Parathyroid adenoma (tissue), 2 donors: ENCODE data around the gene AGBL1.

Experiments used
- H2AFZ ChIP-seq: fragments of 300-600 bp; sonication (generic); one replicate; pipeline ENCODE4 v1.7.0; 2017; ENCODE audit warnings: antibody characterized with exemption, mild to moderate bottlenecking
- H3K27ac ChIP-seq: fragments of 300-600 bp; sonication (generic); one replicate; pipeline ENCODE4 v1.7.0; 2017
- H3K27me3 ChIP-seq: fragments of 300-600 bp; sonication (generic); one replicate; pipeline ENCODE4 v1.7.0; 2017; ENCODE audit warnings: low read length; ENCODE audit not compliant: control insufficient read depth, insufficient read depth
- H3K36me3 ChIP-seq: fragments of 300-600 bp; sonication (generic); one replicate; pipeline ENCODE4 v1.7.0; 2017; ENCODE audit warnings: low read length; ENCODE audit not compliant: control insufficient read depth, insufficient read depth
- H3K4me1 ChIP-seq: fragments of 300-600 bp; sonication (generic); one replicate; pipeline ENCODE4 v1.7.0; 2017; ENCODE audit warnings: control low read depth
- H3K4me2 ChIP-seq: fragments of 300-600 bp; sonication (generic); one replicate; pipeline ENCODE4 v1.7.0; 2017; ENCODE audit warnings: low read length
- H3K4me3 ChIP-seq: fragments of 300-600 bp; sonication (generic); one replicate; pipeline ENCODE4 v1.7.0; 2017; ENCODE audit warnings: low read depth, low read length
- H3K79me2 ChIP-seq: fragments of 300-600 bp; sonication (generic); one replicate; pipeline ENCODE4 v1.7.0; 2017; ENCODE audit warnings: control low read depth
- H3K9ac ChIP-seq: fragments of 300-600 bp; sonication (generic); one replicate; pipeline ENCODE4 v1.7.0; 2017; ENCODE audit warnings: mild to moderate bottlenecking
- H3K9me3 ChIP-seq: fragments of 300-600 bp; sonication (generic); one replicate; pipeline ENCODE4 v1.7.0; 2017; ENCODE audit warnings: low read length; ENCODE audit not compliant: control insufficient read depth
- CTCF ChIP-seq: fragments of 300-600 bp; sonication (generic); IDR thresholded peaks from one replicate; pipeline ENCODE4 v1.7.0; 2017; ENCODE audit warnings: antibody characterized with exemption, mild to moderate bottlenecking
- donor health status: primary hyperparathyroidism.

The AGBL1 gene

GRCh38 chr15:86199467-86200145, 119.9 kb downstream of the AGBL1 start:
- TF ChIP-seq CTCF, result no peak
- Histone ChIP-seq H3K4me3 (no peak overlapping the region), H2AFZ (no peak overlapping the region)

GRCh38 chr15:86201313-86202008, 121.8 kb downstream of the AGBL1 start:
- no peak for TF ChIP-seq CTCF

More at GRCh38 chr15:86199467-86200145, 119.9 kb downstream of the AGBL1 start:
- Histone ChIP-seq H3K79me2 (no peaks in the 10 kb centered on the region), H3K4me2 (no peak overlapping the region), H3K36me3 (no peaks in the 10 kb centered on the region), H3K9ac (no peak overlapping the region), H3K27ac (no peak overlapping the region), H3K4me1 (no peaks in the 10 kb centered on the region), H3K27me3 (no peaks in the 10 kb centered on the region), H3K9me3 (no peaks in the 10 kb centered on the region)

GRCh38 chr15:86203462-86203861, 123.8 kb downstream of the AGBL1 start:
- Histone ChIP-seq H3K27ac (no peak overlapping the region), H3K79me2 (no peaks in the 10 kb centered on the region), H3K27me3 (no peaks in the 10 kb centered on the region), H3K9ac (no peak overlapping the region), H3K4me3 (no peak overlapping the region), H3K4me2 (no peak overlapping the region), H3K4me1 (no peaks in the 10 kb centered on the region), H3K36me3 (no peaks in the 10 kb centered on the region), H2AFZ (no peak overlapping the region), H3K9me3 (no peaks in the 10 kb centered on the region)
- no peak for TF ChIP-seq CTCF

More at GRCh38 chr15:86201313-86202008, 121.8 kb downstream of the AGBL1 start:
- Histone ChIP-seq H3K9me3 (no peaks in the 10 kb centered on the region), H3K9ac (no peak overlapping the region), H3K27ac (no peak overlapping the region), H3K36me3 (no peaks in the 10 kb centered on the region), H3K4me1 (no peaks in the 10 kb centered on the region), H3K4me2 (no peak overlapping the region), H2AFZ (no peak overlapping the region), H3K4me3 (no peak overlapping the region), H3K79me2 (no peaks in the 10 kb centered on the region), H3K27me3 (no peaks in the 10 kb centered on the region)

GRCh38 chr15:86205096-86205495, 125.4 kb downstream of the AGBL1 start:
- H3K27me3 ChIP-seq, result no peaks in the 10 kb centered on the region
- H3K4me1 ChIP-seq, result no peaks in the 10 kb centered on the region

More at GRCh38 chr15:86205096-86205495, 125.4 kb downstream of the AGBL1 start:
- no peak overlapping the region for H3K27ac ChIP-seq
- no peak overlapping the region for H3K4me2 ChIP-seq
- no peak overlapping the region for H2AFZ ChIP-seq
- no peak overlapping the region for H3K9ac ChIP-seq
- H3K36me3 ChIP-seq, result no peaks in the 10 kb centered on the region
- H3K79me2 ChIP-seq, result no peaks in the 10 kb centered on the region
- no peak overlapping the region for H3K4me3 ChIP-seq
- TF ChIP-seq CTCF, result no peak
- no peaks in the 10 kb centered on the region for H3K9me3 ChIP-seq
